SK-MEL-5 (cell line): ENCODE data around the gene FBXL19. TPM values are rescaled to one million over a fixed set of nuclear protein-coding genes. Genes with fewer than 3 reads are reported as not detected.

Experiments used
- DNase-seq: peaks from one replicate; pipeline ENCODE4 v3.0.0-alpha.2; 2016; ENCODE audit warnings: low read depth, low spot score
- in situ Hi-C: cut with HindIII; loops from 2 replicates; pipeline ENCODE4 v1.10.0; 2016; ENCODE audit warnings: low sequenced_read_pairs, high pct_unique_total_duplicates, low pct_unique_long_range_greater_than_20kb
- total RNA-seq: library from RNA; depleted of rRNA; stranded (reverse); fragments of >200 nt; shearing (Covaris generic); gene quantifications from 2 replicates; pipeline ENCODE4 v1.2.3, GENCODE V29; 2014

The FBXL19 gene
- total RNA-seq, 1 experiment from 2014 or later = 20.8 TPM

DNA sequence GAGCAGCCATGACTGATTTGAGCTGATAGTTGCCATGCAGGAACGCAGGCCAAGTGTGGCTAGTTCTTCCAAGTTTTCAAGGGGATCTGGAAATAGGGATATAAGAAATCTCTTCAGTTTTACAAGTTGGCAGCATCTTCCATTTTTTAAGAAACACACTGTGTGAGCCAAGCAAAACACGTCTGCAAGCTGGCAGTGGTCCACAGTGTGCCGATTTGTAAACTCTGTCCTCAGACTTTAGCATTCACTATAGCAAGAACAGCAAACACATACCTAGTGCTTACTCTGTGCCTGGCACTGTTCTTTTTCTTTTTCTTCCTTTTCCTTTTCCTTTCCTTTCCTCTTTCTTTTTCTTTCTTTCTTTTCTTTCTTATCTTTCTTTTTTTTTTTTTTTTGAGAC lies 28.4 kb downstream of the FBXL19 start:
- no peak for DNase-seq
- in situ Hi-C loops = no loop called here

- in situ Hi-C loops = no loop called here
- DNase-seq = no peak
These were observed 29.7 kb downstream of the FBXL19 start for GRCh38 chr16:30953111-30953510.

DNA sequence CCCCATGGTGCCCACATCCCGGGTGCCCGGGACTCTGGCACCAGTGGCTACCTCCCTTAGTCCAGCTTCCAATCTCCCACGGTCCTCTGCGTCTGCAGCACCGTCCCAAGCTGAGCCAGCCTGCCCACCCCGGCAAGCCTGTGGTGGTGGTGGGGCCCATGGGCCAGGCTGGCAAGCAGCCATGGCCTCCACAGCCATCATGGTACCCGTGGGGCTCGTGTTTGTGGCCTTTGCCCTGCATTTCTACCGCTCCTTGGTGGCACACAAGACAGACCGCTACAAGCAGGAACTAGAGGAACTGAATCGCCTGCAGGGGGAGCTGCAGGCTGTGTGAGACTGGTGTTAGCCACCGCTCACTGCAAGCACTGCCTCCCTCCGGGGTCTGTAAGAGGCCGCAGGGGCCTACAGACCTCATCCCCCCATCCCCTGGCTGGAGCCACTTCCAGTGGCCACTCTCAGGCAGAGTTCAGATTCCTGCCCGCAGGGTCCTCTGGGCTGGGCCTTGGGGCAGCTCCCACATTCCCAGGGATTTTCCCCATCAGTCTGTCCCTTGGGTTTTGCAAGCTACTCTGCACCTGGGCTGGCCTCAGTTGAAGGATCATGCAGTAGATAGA lies 30.2 kb downstream of the FBXL19 start:
- in situ Hi-C loops = no loop called here
- peak; percentile 82 for DNase-seq

- DNase-seq = no peak
- in situ Hi-C loops = no loop called here
These were observed 31.6 kb downstream of the FBXL19 start for GRCh38 chr16:30954993-30955392.

DNA sequence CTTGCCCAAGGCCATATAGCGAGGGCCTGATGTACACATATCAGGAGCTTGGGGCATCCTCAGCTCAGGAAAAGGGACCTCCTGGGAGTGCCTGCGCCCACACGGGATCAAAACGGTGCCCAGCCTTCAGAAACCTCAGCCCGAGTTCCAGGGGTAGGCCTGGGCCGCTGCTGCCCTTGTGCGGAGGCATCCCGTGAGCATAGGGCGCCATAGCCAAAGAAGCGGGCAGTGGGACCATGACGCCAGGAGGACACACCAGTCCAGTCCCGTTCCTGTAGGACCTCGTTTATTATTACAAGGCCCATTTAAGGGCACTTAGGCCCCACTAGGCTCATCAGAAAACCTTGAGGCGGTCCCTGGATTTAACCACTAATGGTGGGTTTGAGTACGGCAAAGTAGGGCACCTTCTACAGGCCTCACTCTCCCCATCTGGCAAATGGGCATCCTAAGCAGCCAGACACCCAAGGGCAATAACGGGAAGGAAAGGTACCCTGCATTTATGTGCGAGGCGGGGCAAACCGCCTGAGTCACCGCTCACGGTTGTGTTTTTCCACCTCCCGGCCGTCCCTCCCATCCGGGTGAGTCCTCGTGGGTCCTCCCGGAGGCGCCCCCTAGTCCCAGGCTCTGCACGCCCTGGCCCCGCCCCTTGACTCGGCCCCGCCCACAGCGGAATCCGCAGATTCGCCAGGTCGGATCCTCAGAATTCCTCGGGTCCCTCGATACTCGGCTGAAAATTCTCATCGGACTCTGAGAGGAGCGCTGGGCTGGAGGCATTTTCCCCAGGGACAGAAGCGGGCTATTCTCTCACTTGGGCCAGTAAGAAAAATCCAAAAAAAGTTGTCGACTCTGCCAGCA lies 33.5 kb downstream of the FBXL19 start:
- DNase-seq = peak; percentile 76
- in situ Hi-C loops = no loop called here

DNA sequence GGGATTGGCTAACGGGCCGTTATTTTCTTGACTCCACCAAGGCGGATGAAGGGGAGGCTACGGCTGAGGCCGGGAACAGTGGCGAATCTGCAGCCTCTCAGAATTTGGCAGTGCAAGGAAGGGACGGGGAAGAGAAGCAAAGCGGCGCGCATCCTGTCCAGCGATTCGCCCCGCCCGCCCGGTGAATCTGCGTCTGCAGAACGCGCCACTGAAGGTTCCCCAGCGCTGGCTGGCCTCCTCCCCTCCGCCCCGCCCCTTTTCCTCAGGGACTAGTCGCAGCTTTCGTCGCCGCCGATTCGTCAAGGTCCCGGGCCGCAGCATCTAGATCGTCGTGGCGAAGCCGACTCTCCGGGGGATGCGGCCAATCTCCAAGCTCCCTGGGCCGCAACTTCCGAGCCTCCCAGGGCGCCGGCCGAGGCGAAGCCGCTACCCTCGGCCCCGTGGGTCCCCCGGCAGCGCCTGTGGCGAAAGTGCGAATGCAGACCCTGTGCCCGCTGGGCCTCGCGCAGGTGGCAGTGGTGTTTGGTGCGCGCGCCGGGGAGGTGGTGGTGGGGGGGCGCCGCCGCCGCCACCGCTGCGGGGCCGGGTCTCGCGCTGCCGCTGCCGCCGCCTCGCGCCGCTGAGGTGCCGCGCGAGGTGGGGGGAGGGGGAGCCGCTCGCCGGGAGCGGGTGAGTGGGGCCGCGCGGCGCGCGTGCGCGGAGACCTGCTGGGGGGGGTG lies 34.2 kb downstream of the FBXL19 start, which contains the start of gene SETD1A:
Gene SETD1A, plus strand, starts transcription at position 299 of the 719 bp plus-strand sequence. CDS start 978 bp downstream, outside the sequence.
- DNase-seq = peak; percentile 91
- in situ Hi-C loops = no loop called here

DNA sequence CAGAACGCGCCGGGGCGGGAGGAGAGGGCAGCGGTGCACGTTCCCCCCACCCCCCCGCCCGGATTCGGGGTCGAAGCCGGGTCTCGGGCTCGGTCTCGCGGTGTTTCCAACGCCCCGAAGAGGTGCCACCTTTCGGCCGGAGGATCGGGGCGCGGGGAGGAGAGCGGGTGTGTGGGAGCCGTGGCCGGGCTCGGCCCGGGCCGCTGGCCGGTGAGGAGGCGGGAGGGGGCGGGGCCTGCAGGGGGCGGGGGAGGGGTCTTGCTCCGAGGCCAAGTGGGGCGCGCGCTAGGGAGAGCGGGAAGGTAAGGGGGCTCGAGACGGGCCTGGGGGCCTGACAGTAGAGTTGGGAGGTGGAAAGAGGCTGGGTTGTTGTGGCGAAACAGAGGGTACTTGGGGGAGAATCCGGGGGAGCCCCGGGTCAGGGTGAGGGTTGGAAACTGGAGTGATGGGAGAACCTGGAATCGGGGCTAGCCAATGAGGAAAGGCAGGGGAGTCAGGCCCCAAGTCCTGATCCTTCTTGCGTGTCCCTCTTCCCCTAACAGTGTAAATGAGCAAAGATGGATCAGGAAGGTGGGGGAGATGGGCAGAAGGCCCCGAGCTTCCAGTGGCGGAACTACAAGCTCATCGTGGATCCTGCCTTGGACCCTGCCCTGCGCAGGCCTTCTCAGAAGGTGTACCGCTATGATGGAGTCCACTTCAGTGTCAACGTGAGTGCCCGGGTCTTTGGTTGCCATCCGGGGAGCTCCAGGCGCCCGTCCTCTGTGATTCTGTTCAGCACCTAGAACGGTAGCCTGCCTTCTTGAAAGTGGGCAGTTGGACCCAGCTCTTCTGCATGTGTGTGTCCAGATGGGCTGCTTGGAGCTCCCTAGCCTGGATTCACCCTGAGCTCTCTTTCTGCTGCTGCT lies 35.1 kb downstream of the FBXL19 start:
- in situ Hi-C loops = no loop called here
- peak; percentile 42 for DNase-seq

DNA sequence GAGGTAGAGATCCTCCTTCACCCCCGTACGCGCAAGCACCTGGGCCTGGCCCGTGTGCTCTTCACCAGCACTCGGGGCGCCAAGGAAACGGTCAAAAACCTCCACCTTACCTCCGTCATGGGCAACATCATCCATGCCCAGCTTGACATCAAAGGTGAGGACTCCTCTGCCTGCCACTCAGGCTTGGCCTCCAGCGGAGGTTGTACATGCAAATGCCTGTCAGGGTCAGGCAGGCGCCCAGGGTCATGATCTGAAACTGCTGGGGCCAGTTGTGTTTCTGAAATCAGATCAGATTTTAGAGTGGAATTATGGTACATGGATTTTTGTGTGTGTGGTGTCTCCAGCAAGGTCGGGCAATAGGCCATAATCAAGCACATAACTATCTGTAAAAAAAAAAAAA lies 38.0 kb downstream of the FBXL19 start:
- in situ Hi-C loops = no loop called here
- no peak for DNase-seq

DNA sequence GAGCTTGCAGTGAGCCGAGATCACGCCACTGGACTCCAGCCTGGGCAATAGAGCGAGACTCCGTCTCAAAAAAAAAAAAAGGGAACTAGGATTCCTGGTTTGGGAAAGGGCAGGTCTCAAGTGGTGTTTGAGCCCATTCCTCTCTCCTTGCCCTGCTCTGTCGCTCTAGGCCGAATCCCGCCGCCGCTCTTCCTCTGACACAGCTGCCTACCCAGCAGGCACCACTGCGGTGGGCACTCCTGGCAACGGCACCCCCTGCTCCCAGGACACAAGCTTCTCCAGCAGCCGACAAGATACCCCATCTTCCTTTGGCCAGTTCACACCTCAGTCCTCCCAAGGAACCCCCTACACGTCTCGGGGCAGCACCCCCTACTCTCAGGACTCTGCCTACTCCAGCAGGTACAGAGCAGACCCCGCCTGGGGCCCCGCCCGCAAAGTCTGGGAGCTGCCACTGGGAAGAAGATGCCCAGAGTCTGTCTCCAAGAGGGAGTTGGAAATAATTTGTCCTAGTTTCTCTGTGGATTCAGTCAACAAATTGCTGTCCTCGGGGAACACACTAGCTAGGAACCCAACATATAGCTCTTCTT lies 40.6 kb downstream of the FBXL19 start:
- DNase-seq = no peak
- in situ Hi-C loops = no loop called here

DNA sequence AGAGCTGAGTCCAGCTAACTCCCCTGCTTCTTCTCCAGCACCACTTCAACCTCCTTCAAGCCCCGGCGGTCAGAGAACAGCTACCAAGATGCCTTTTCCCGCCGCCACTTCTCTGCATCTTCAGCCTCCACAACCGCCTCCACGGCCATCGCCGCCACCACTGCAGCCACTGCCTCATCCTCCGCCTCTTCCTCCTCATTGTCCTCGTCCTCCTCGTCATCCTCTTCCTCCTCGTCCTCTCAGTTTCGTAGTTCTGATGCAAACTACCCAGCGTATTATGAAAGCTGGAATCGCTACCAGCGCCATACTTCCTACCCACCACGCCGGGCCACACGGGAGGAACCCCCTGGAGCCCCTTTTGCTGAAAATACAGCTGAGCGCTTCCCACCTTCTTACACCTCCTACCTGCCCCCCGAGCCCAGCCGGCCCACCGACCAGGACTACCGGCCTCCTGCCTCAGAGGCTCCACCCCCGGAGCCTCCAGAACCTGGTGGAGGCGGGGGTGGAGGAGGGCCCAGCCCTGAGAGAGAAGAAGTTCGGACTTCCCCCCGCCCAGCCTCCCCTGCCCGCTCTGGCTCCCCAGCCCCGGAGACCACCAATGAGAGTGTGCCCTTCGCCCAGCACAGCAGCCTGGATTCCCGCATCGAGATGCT lies 41.3 kb downstream of the FBXL19 start:
- in situ Hi-C loops = no loop called here
- no peak for DNase-seq

DNA sequence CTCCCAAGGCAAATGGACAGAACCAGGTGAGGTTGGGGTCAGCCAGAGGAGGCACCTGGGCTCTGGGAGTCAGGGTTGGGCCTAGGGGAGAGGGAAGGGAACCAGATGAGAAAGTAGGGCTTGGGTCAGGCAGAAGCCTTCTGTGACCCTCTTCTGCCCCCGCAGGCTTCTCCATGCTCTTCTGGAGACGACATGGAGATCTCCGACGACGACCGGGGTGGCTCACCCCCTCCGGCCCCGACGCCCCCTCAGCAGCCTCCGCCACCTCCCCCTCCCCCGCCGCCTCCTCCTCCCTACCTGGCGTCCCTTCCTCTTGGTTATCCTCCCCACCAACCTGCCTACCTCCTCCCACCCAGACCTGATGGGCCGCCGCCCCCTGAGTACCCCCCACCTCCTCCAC lies 42.1 kb downstream of the FBXL19 start:
- DNase-seq = no peak
- in situ Hi-C loops = no loop called here

GRCh38 chr16:30966033-30966619 lies 42.8 kb downstream of the FBXL19 start:
- in situ Hi-C loops = no loop called here
- no peak for DNase-seq

DNA sequence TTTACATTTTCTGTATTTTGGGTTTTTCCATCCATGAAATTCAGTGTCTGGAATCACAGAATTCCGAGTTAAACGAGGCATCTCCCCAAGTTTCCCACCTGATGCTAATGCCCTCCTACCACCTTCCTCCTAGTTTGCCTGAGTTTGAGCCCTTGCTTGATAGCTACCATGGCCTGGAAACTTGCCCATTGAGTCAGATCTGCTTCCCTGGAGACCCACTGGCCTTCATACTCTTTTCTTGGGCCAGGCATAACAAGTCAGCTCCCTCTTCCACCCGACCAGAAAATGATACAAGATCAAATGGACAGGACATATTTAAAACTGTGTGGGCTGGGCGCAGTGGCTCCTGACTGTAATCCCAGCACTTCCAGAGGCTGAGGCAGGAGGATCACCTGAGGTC lies 44.4 kb downstream of the FBXL19 start:
- in situ Hi-C loops = no loop called here
- DNase-seq = no peak

DNA sequence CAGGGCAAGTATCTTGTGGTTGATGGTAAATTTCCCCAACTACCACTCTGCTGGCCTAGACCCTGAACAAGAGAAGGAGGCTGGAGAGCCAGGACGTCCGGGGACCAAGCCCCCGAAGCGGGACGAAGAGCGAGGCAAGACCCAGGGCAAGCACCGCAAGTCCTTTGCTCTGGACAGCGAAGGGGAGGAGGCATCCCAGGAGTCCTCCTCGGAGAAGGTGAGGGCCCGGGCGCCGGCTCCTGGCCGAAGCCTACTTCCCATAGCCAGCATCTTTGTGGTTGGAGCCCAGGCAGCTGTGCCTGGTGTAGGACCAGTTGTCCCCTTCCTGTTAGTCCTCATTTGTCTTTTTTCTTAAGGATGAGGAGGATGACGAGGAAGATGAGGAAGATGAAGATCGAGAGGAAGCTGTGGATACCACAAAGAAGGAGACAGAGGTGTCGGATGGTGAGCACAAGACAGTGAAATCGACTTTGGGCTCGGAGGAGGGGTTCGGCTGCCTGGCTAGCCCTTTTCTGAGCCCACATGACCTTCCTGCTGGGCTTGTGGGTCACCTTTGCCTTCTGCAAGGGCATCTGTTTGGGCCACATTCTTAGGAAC lies 46.0 kb downstream of the FBXL19 start:
- in situ Hi-C loops = no loop called here
- no peak for DNase-seq

GRCh38 chr16:30971298-30971697 lies 47.9 kb downstream of the FBXL19 start:
- DNase-seq = no peak
- in situ Hi-C loops = no loop called here

DNA sequence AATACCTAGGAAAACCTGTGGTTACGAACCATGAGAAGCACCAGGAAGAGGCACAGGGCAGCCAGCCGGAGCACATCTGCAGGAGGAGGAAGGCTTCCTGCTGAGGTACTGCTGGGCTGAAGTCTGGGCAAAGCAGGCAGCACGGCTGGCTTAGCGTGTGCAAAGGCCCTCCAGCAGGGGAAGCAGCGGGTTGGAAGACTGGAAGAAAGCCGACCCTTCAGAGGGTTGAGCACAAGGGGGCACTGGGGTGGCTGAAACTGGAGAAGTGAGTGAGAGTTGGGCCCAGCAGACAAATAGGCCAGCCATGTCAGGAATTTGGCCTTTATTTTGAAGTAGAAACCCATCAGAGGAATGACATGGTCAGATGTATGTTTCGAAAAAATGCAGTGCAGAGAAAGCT lies 49.5 kb downstream of the FBXL19 start:
- peak; percentile 22 for DNase-seq
- in situ Hi-C loops = no loop called here
